Lower lobe of right lung (tissue), 2 donors: Measurements from ENCODE around the gene MYBPC2. TPM values are rescaled to one million over a fixed set of nuclear protein-coding genes. Genes with fewer than 3 reads are reported as not detected.

Experiments
- ATAC-seq, 2 donors: fragments of 200-7000 bp; cut with Tn5 transposase; one replicate each; pipeline ENCODE4 v1.9.1; 2020 to 2022; ENCODE audit warnings: mild to moderate bottlenecking in 2 of 2, moderate library complexity in 2 of 2
- DNase-seq: peaks from one replicate; pipeline ENCODE4 v3.0.0-alpha.2; 2020
- H3K27ac ChIP-seq: fragments of 200-600 bp; one replicate; pipeline ENCODE4 v1.8.0; 2022
- H3K27me3 ChIP-seq: fragments of 200-600 bp; one replicate; pipeline ENCODE4 v1.8.0; 2022; ENCODE audit warnings: low read depth
- H3K36me3 ChIP-seq: fragments of 200-600 bp; one replicate; pipeline ENCODE4 v1.8.0; 2022; ENCODE audit warnings: mild to moderate bottlenecking
- H3K4me1 ChIP-seq: fragments of 200-600 bp; one replicate; pipeline ENCODE4 v1.8.0; 2022
- H3K4me3 ChIP-seq: fragments of 200-600 bp; one replicate; pipeline ENCODE4 v1.8.0; 2022; ENCODE audit warnings: mild to moderate bottlenecking
- H3K9me3 ChIP-seq: fragments of 200-600 bp; one replicate; pipeline ENCODE4 v1.8.0; 2022
- intact Hi-C: fragments of 100-400 bp; cut with DNase I; formaldehyde crosslinking; loops from one replicate; pipeline ENCODE4 v1.11.0; 2022
- total RNA-seq: library from RNA; stranded (reverse); fragmentation: NEBNext Ultra II Directional; extraction: Animal tissue kit (Norgen Biotek cat#: 25700); gene quantifications from one replicate; pipeline ENCODE4 v1.2.1, GENCODE V29; 2021
- TF ChIP-seq, protein P1 (sequence below): fragments of 200-600 bp; IDR thresholded peaks from one replicate; pipeline ENCODE4 v1.8.0; 2022; ENCODE audit warnings: antibody characterized with exemption, mild to moderate bottlenecking
- donor health status: DM: no; HTN: yes; CAD: no; lungs with severe emphysema.

The MYBPC2 gene
- total RNA-seq, 1 donor from 2014 or later: not detected

DNA sequence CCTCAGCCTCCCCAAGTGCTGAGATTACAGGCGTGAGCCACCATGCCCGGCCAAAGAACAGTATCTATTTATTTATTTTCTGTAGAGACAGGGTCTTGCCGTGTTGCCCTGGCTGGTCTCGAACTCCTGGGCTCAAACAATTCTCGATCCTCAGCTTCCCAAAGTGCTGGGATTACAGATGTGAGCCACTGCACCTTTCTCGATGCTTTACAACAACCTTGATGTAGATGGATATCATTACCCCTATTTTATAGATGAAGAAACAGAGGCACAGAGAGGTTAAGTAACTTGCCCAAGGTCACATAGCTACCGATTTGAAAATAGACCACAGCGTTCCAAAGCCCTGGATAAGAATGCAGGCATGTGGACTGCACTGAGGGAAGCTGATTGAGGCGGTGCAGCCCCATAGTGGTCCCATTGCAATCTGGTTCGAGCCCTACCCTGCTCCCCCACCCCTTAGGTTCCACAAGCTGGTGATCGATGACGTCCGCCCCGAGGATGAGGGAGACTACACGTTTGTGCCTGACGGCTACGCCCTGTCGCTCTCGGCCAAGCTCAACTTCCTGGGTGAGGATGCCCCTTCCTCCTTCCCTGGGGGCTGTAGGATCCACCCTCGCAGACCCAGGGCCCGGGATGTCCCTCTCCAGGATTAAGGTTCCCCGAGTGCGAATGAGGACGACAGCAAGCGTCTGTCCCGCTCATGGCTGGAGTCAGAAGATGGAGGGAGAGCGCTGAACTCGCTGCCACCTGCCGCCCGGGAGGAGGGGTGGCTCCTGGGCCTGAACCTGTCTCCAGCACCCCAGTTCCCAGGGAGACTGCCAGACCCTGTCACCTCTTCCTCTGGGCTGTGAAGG is 17.9 kb downstream of the MYBPC2 start:
- no peak for ATAC-seq
- intact Hi-C loops: no loop called here

DNA sequence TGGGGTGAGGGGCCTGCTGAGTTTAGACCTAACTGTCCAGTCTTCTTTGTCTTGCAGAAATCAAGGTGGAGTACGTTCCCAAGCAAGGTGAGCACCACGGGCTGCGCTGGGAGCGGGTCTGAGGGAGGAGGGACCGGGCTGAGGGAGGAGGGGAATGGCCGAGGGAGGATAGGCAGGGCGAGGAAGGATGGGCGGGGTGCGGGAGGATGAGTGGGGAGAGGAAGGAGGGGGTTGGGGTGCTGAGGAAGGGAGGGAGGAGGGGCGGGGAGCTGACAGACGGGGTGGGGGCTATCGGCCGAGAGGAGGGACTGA is 18.5 kb downstream of the MYBPC2 start:
- intact Hi-C loops: no loop called here
- no peaks in the 10 kb centered on the region for H3K4me1 ChIP-seq
- no peak overlapping the region for H3K4me3 ChIP-seq
- H3K9me3 ChIP-seq: no peaks in the 10 kb centered on the region
- DNase-seq: no peak
- ATAC-seq: no peak
- TF ChIP-seq, protein P1, sequence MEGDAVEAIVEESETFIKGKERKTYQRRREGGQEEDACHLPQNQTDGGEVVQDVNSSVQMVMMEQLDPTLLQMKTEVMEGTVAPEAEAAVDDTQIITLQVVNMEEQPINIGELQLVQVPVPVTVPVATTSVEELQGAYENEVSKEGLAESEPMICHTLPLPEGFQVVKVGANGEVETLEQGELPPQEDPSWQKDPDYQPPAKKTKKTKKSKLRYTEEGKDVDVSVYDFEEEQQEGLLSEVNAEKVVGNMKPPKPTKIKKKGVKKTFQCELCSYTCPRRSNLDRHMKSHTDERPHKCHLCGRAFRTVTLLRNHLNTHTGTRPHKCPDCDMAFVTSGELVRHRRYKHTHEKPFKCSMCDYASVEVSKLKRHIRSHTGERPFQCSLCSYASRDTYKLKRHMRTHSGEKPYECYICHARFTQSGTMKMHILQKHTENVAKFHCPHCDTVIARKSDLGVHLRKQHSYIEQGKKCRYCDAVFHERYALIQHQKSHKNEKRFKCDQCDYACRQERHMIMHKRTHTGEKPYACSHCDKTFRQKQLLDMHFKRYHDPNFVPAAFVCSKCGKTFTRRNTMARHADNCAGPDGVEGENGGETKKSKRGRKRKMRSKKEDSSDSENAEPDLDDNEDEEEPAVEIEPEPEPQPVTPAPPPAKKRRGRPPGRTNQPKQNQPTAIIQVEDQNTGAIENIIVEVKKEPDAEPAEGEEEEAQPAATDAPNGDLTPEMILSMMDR: no peak
- H3K36me3 ChIP-seq: no peaks in the 10 kb centered on the region
- peaks cover 3% of the 10 kb centered on the region for H3K27me3 ChIP-seq
- H3K27ac ChIP-seq: no peak overlapping the region

More for the DNA sequence above, 17.9 kb downstream of the MYBPC2 start:
- H3K36me3 ChIP-seq: no peaks in the 10 kb centered on the region
- H3K4me1 ChIP-seq: no peaks in the 10 kb centered on the region
- H3K4me3 ChIP-seq: no peak overlapping the region
- H3K9me3 ChIP-seq: no peaks in the 10 kb centered on the region
- TF ChIP-seq, protein P1: no peak
- DNase-seq: no peak
- H3K27ac ChIP-seq: no peak overlapping the region
- peaks cover 3% of the 10 kb centered on the region for H3K27me3 ChIP-seq

DNA sequence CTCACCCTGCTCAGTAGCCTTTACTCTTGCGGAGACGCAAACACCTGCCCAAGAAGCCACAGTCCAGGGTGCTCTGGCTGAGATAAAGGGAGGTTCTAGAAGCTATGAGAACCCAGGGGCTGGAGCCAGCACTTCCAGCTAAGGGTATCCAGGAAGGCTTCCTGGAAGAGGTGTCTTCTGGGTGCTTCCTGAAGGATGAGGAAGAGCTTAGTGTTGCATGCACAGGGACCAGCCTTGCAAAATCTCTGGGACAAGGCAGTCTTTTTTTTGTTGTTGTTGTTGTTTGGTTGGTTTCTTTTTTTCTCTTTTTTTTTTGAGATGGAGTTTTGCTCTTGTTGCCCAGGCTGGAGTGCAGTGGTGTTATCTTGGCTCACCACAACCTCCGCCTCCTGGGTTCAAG is 20.6 kb downstream of the MYBPC2 start:
- DNase-seq (no peak), ATAC-seq (no peak)
- no peaks in the 10 kb centered on the region for H3K9me3 ChIP-seq
- intact Hi-C loops: no loop called here
- no peak overlapping the region for H3K4me3 ChIP-seq
- H3K27me3 ChIP-seq: peaks cover 13% of the 10 kb centered on the region
- TF ChIP-seq, protein P1: no peak
- H3K4me1 ChIP-seq: no peaks in the 10 kb centered on the region
- H3K27ac ChIP-seq: no peak overlapping the region
- no peaks in the 10 kb centered on the region for H3K36me3 ChIP-seq

DNA sequence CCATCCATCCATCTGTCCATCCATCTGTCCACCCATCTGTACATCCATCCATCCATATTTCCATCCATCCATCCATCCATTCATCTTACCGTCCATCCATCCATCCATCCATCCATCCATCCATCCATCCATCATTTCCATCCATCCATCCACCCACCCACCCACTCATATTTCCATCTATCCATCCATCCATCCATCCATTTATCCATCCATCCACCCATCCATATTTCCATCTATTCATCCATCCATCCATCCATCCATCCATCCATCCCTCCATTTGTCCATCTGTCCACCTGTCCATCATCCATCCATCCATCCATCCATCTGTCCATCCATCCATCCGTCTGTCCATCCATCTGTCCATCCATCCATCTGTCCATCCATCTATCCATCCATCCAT is 23.3 kb downstream of the MYBPC2 start:
- Histone ChIP-seq H3K4me1 (no peaks in the 10 kb centered on the region), H3K36me3 (no peaks in the 10 kb centered on the region), H3K9me3 (no peaks in the 10 kb centered on the region), H3K27ac (no peak overlapping the region), H3K27me3 (peaks cover 26% of the 10 kb centered on the region), H3K4me3 (no peak overlapping the region)
- intact Hi-C loops: no loop called here
- no peak for ATAC-seq
- no peak for DNase-seq
- TF ChIP-seq, protein P1: no peak

DNA sequence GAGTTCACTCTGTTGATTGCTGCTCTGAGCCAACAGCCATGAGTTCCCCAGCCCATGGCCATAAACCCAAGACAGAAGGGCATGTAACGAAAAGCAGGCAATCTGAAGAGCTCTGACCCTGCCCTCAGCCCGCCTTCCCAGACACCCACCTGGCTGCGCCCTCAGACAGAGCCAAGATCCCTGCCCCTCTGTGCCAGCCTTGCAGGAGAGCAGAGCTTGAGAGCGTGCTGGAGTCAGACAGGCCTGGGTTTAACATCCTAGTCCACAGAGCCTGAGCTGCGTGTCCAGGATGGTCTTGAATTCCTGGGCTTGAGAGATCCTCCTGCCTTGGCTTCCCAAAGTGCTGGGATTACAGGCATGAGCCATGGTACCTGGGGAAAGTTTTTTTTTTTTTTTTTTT is 24.6 kb downstream of the MYBPC2 start:
- Histone ChIP-seq H3K9me3 (no peaks in the 10 kb centered on the region), H3K27me3 (peaks cover 28% of the 10 kb centered on the region), H3K27ac (no peak overlapping the region), H3K4me1 (no peaks in the 10 kb centered on the region), H3K4me3 (no peak overlapping the region), H3K36me3 (no peaks in the 10 kb centered on the region)
- TF ChIP-seq, protein P1: no peak
- ATAC-seq (no peak), DNase-seq (no peak)
- intact Hi-C loops: no loop called here
